Stomach (tissue), 4 donors: ENCODE measurements around the gene C9orf78.
"Not testable (repeated sequence)": the region's sequence is repeated elsewhere in the genome, so short reads cannot be mapped to it uniquely, and the experiment has no call there.

Experiments used
- CTCF ChIP-seq, 7 experiments: fragments of 450-650 bp in 4 of 7; fragments of 200-600 bp in 3 of 7; sonication (generic) in 3 of 7; IDR thresholded peaks; one replicate each; pipeline ENCODE4 v1.5.1; 2016 to 2019; ENCODE audit warnings: antibody characterized with exemption in 7 of 7, control low read depth in 2 of 7, mild to moderate bottlenecking in 1 of 7
- POLR2AphosphoS5 ChIP-seq, 3 donors: sonication (generic); formaldehyde crosslinking; IDR thresholded peaks; one replicate each; pipeline ENCODE4 v1.6.1; 2016; ENCODE audit warnings: antibody characterized with exemption in 3 of 3

DNA sequence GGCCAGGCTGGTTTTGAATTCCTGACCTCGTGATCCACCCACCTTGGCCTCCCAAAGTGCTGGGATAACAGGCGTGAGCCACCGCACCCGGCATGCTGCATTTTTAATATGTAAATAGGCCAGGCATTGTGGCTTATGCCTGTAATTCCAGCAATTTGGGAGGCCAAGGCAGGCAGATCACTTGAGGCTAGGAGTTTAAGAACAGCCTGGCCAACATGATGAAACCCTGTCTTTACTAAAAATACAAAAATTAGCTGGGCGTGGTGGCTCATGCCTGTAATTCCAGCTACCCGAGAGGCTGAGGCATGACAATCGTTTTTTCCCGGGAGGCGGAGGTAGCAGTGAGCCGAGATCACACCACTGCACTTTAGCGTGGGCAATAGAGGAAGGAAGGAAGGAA, 50.1 kb downstream of the C9orf78 start:
- TF ChIP-seq CTCF, POLR2AphosphoS5 (IDR thresholded peaks at IDR 0.05): not testable (repeated sequence)
